C4-2B (cell line): ENCODE results near the gene KCNQ1.

ENCODE experiments used
- H3K27ac ChIP-seq: fragments of 450-650 bp; 2 replicates; pipeline ENCODE4 v1.5.1; 2017
- ZFX ChIP-seq: fragments of 450-650 bp; IDR thresholded peaks from 2 replicates; pipeline ENCODE4 v1.6.1; 2017
- TF ChIP-seq, protein P1 (sequence below): fragments of 450-650 bp; conservative IDR thresholded peaks from 2 replicates; pipeline ENCODE4 v1.5.1; 2017; ENCODE audit warnings: mild to moderate bottlenecking

The KCNQ1 gene

DNA sequence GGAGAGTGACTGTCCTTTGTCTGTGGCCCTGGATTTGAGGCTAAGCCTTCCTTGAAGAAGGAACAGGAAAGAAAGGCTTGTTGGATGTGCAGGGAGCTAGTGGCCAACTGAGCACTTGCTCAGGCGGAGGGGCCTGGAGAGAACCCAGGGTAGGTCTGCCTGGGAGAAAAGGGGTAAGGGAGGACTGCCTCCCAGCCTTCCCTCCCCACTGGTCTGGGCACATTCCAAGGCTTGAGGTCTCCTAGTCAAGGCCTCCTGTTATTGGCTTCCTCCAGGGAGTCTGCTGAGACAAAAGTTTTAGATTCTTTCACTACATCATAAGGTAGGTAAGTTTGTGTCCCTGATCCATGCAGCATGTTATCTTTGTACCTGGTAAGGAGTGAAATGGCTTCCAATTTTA is 239.8 kb downstream of the KCNQ1 start:
- H3K27ac ChIP-seq, result no peak overlapping the region
- TF ChIP-seq ZFX, result no peak
- TF ChIP-seq, protein P1, sequence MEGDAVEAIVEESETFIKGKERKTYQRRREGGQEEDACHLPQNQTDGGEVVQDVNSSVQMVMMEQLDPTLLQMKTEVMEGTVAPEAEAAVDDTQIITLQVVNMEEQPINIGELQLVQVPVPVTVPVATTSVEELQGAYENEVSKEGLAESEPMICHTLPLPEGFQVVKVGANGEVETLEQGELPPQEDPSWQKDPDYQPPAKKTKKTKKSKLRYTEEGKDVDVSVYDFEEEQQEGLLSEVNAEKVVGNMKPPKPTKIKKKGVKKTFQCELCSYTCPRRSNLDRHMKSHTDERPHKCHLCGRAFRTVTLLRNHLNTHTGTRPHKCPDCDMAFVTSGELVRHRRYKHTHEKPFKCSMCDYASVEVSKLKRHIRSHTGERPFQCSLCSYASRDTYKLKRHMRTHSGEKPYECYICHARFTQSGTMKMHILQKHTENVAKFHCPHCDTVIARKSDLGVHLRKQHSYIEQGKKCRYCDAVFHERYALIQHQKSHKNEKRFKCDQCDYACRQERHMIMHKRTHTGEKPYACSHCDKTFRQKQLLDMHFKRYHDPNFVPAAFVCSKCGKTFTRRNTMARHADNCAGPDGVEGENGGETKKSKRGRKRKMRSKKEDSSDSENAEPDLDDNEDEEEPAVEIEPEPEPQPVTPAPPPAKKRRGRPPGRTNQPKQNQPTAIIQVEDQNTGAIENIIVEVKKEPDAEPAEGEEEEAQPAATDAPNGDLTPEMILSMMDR, result no peak

DNA sequence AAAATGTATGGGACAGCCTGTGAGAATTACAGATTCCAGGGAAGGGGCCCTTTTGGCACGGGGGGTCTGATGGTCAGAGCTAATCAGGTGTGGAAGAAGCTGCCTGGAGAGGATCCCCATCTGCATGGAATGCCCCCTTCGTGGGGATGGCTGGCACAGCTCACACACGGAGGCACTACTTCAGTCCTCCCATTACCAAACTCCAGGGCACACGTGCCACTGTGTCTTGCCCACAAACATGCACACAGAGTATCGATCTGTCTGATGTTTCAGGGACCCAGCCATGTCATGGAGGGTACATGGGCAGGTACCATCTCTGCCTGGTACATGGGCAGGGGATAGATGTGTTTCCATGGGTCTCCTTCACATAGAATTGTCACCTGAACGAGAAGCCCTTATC is 240.2 kb downstream of the KCNQ1 start:
- TF ChIP-seq, protein P1, result no peak
- no peak for TF ChIP-seq ZFX
- H3K27ac ChIP-seq, result no peak overlapping the region

DNA sequence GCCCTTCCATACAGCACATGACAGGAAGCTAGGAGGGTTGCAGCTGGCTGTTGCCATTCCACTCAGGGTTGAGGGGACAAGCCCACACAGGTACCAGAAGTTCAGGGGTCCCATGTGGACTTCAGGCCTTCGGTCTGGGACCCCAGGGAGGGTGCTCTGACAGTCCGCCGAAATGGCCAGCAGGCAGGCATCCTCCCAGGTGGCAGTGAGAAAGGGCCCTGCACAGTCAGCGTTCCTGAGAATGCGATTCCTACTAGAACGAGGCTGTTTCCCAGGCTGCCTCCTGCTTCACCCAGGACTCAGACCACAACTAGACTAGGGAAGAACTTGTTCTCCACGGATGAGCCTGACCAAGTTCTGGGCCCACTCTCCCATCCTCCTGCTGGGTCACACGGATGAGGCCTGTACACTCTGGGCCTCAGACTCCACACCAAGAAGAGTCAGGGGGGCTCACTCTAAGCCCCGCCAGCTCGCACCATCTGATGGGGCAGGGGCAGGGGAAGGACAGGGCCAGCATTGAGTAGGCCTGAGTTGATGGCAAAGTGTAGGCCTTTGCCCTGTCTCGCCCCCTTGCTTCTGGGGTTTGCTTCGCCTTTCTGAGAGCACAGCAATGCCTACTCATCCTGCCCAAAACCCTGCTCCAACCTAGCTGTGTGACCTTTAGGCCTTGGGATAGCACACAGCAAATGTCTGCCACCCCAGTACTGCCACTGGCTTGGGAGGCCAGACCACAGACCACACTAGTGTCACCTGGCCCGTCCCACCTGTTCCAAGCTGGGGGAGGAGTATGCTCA is 241.0 kb downstream of the KCNQ1 start:
- no peak for TF ChIP-seq ZFX
- TF ChIP-seq, protein P1, result no peak
- no peak overlapping the region for H3K27ac ChIP-seq

DNA sequence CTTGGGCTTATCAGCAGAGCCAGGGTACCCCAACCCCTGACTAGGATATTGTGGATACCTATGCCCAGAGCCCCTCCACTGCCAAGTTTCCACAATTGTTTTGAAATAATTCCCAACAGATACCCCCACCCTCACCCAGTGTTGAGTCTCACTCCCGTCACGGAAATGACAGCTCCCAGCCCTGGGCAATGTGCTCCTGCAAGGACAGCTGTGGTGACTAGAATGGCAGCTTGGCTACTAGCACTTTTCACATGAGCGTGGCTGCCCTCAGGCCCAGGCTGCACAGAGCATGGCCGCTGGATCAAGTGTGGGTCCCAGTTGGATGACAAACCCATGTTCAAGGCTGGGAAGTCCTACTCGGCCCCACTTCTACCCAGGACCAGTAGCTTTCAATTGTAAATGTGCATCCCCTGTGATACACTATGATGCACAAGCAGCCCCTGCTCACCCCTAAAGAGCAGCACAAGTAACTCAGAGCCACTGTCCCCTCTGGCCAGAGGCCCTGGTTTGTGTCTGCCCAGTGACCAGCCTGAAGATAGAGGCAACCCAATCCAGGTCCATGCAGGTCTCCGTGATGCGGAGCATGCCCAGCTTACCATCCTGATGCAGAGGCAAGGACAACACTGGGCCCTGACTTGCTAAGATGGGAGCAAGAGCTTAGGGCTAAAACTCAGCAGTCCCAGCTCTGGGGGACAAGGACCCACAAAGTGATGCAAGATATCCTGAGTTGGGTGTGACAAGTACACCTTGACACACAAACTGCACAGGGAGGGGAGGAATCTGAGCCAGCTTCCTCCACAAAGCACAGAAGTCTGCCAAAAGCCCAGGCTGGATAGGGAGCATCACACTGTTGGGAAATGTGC is 241.8 kb downstream of the KCNQ1 start:
- no peak overlapping the region for H3K27ac ChIP-seq
- no peak for TF ChIP-seq ZFX
- TF ChIP-seq, protein P1, result no peak

DNA sequence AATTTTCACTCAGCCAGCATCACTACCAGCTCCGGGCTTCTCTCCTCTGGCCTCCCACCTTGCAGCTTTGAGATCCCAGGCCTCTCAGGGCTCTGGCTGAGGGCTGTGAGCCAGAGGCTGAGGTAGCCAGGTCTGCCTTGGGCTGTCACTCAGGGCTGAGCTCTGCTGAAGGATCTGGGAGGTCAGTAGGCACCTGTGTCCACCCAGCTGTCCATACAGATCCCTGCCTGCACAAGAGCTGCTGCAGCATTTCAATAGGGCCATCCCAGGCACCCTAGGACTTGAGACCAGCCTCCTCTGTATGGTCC is 242.4 kb downstream of the KCNQ1 start:
- no peak overlapping the region for H3K27ac ChIP-seq
- TF ChIP-seq, protein P1, result no peak
- no peak for TF ChIP-seq ZFX

DNA sequence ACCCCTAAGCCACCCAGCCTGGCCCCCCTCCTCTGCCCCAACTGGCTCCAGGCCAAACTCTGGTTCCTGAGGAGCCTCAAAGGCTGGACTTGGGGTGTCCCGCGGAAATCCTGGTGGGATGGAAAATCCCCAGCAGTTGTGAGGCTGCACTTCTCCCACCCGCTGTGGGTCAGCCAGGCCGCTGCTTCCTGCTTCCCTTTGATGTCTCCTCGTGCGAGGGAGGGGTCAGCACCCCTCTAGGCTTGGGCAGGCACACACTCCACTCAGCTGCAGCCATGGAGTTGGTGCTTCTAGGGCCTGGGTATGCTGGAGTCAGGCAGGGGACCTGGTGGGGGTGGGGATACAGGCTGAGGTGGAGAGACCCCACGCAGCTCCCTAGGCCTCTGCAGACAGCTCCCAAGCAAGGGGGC is 243.0 kb downstream of the KCNQ1 start:
- H3K27ac ChIP-seq, result no peak overlapping the region
- TF ChIP-seq, protein P1, result no peak
- no peak for TF ChIP-seq ZFX
